Kidney tubule cell (primary cell): ENCODE results near the gene HSPA1A.
"Not testable (repeated sequence)": the region's sequence is repeated elsewhere in the genome, so short reads cannot be mapped to it uniquely, and the experiment has no call there.

Experiments used
- DNase-seq: peaks from one replicate; pipeline ENCODE4 v3.0.0-alpha.2; 2018; ENCODE audit warnings: low spot score

HSPA1A gene

GRCh38 chr6:31781244-31782125 is 33.9 kb upstream of the HSPA1A start:
- DNase-seq, result no peak

- DNase-seq, result no peak
Observed at GRCh38 chr6:31782126-31782855, 33.1 kb upstream of the HSPA1A start.

GRCh38 chr6:31784098-31784925 is 31.0 kb upstream of the HSPA1A start:
- DNase-seq, result no peak

- DNase-seq, result no peak
Observed at GRCh38 chr6:31785475-31785874, 29.9 kb upstream of the HSPA1A start.

GRCh38 chr6:31791324-31792089 is 23.8 kb upstream of the HSPA1A start:
- peak; percentile 38 for DNase-seq

- DNase-seq, result no peak
Observed at GRCh38 chr6:31792090-31792374, 23.3 kb upstream of the HSPA1A start.

- DNase-seq, result peak; percentile 97
Observed at GRCh38 chr6:31792761-31793171, 22.6 kb upstream of the HSPA1A start.

GRCh38 chr6:31793927-31794245 is 21.5 kb upstream of the HSPA1A start:
- not testable (repeated sequence) for DNase-seq

- DNase-seq, result peak; percentile 39
Observed at GRCh38 chr6:31794294-31794865, 21.0 kb upstream of the HSPA1A start.

GRCh38 chr6:31794866-31795615 is 20.3 kb upstream of the HSPA1A start:
- DNase-seq, result no peak

- DNase-seq, result peak; percentile 95
Observed at GRCh38 chr6:31795616-31796298, 19.6 kb upstream of the HSPA1A start, which contains the start of gene VARS1. VARS1 (minus strand) TSS chr6:31795752; CDS start chr6:31795217, 535 bp downstream.

- DNase-seq, result no peak
Observed at GRCh38 chr6:31796993-31797385, 18.4 kb upstream of the HSPA1A start.

GRCh38 chr6:31797588-31797987 is 17.8 kb upstream of the HSPA1A start:
- no peak for DNase-seq

GRCh38 chr6:31799781-31800180 is 15.6 kb upstream of the HSPA1A start:
- no peak for DNase-seq

GRCh38 chr6:31801031-31801927 is 14.1 kb upstream of the HSPA1A start:
- not testable (repeated sequence) for DNase-seq

GRCh38 chr6:31805939-31806469 is 9.3 kb upstream of the HSPA1A start:
- no peak for DNase-seq

- peak; percentile 97 for DNase-seq
Observed at GRCh38 chr6:31806470-31807272, 8.7 kb upstream of the HSPA1A start, which contains the start of gene LSM2. LSM2 (minus strand) TSS chr6:31806966; CDS start chr6:31806757, 209 bp downstream.

GRCh38 chr6:31808599-31808998 is 6.7 kb upstream of the HSPA1A start:
- DNase-seq, result not testable (repeated sequence)
